SK-N-SH treated with all-trans-retinoic acid at 6 μM for 48 hours (cell line): ENCODE results near the gene AEBP2.
"Not testable (repeated sequence)": the region's sequence is repeated elsewhere in the genome, so short reads cannot be mapped to it uniquely, and the experiment has no call there.

Experiments used
- ATAC-seq: fragments of 200-7000 bp; cut with Tn5 transposase; 3 replicates; pipeline ENCODE4 v1.9.1; 2020; ENCODE audit warnings: mild to moderate bottlenecking, moderate library complexity
- CSDC2 ChIP-seq: fragments of 250-450 bp; sonication (Bioruptor Pico); IDR thresholded peaks from 2 replicates; pipeline ENCODE4 v1.5.0; 2020; ENCODE audit warnings: mild to moderate bottlenecking, moderate library complexity
- ESRRG ChIP-seq: fragments of 250-450 bp; sonication (Bioruptor Pico); IDR thresholded peaks from 2 replicates; pipeline ENCODE4 v1.6.1; 2021; ENCODE audit warnings: mild to moderate bottlenecking
- GLIS3 ChIP-seq: fragments of 250-450 bp; sonication (Bioruptor Pico); IDR thresholded peaks from 2 replicates; pipeline ENCODE4 v1.5.0; 2020; ENCODE audit warnings: mild to moderate bottlenecking, moderate library complexity
- ISL1 ChIP-seq: fragments of 250-450 bp; sonication (Bioruptor Pico); IDR thresholded peaks from 2 replicates; pipeline ENCODE4 v2.1.2; 2022; ENCODE audit warnings: mild to moderate bottlenecking, moderate library complexity
- OSR1 ChIP-seq: fragments of 250-450 bp; sonication (Bioruptor Pico); IDR thresholded peaks from 2 replicates; pipeline ENCODE4 v1.8.0; 2022; ENCODE audit warnings: moderate library complexity, mild to moderate bottlenecking, inconsistent platforms
- PPARA ChIP-seq: fragments of 250-450 bp; sonication (Bioruptor Pico); IDR thresholded peaks from 2 replicates; pipeline ENCODE4 v1.5.0; 2020; ENCODE audit warnings: mild to moderate bottlenecking, borderline replicate concordance
- SNAI2 ChIP-seq: fragments of 250-450 bp; sonication (Bioruptor Pico); IDR thresholded peaks from 2 replicates; pipeline ENCODE4 v1.5.0; 2020; ENCODE audit warnings: mild to moderate bottlenecking, moderate library complexity
- TCF4 ChIP-seq: fragments of 250-450 bp; sonication (Bioruptor Pico); IDR thresholded peaks from 2 replicates; pipeline ENCODE4 v1.8.0; 2021; ENCODE audit warnings: mild to moderate bottlenecking, moderate library complexity, borderline replicate concordance
- TOX ChIP-seq: fragments of 250-450 bp; sonication (Bioruptor Pico); IDR thresholded peaks from 2 replicates; pipeline ENCODE4 v1.8.0; 2021; ENCODE audit warnings: mild to moderate bottlenecking, moderate library complexity, borderline replicate concordance
- ZC3H10 ChIP-seq: fragments of 250-450 bp; sonication (Bioruptor Pico); IDR thresholded peaks from 2 replicates; pipeline ENCODE4 v1.5.1; 2021; ENCODE audit warnings: mild to moderate bottlenecking, moderate library complexity
- ZFP3 ChIP-seq: fragments of 250-450 bp; sonication (Bioruptor Pico); IDR thresholded peaks from 2 replicates; pipeline ENCODE4 v1.5.0; 2020; ENCODE audit warnings: mild to moderate bottlenecking, moderate library complexity
- ZFP30 ChIP-seq: fragments of 450-650 bp; formaldehyde crosslinking; IDR thresholded peaks from 2 replicates; pipeline ENCODE4 v1.5.0; 2022; ENCODE audit warnings: mild to moderate bottlenecking, moderate library complexity
- ZNF565 ChIP-seq: fragments of 450-650 bp; formaldehyde crosslinking; conservative IDR thresholded peaks from 2 replicates; pipeline ENCODE4 v1.5.0; 2020; ENCODE audit warnings: low read depth, mild to moderate bottlenecking, moderate library complexity
- TF ChIP-seq, protein P1 (sequence below): fragments of 250-450 bp; sonication (Bioruptor Pico); IDR thresholded peaks from 2 replicates; pipeline ENCODE4 v1.5.1; 2021; ENCODE audit warnings: mild to moderate bottlenecking, moderate library complexity
- TF ChIP-seq, protein P2 (sequence below): fragments of 250-450 bp; sonication (Bioruptor Pico); IDR thresholded peaks from 2 replicates; pipeline ENCODE4 v1.5.1; 2020; ENCODE audit warnings: low read depth, mild to moderate bottlenecking, moderate library complexity
- TF ChIP-seq, protein P3 (sequence below): fragments of 250-450 bp; sonication (Bioruptor Pico); IDR thresholded peaks from 2 replicates; pipeline ENCODE4 v1.5.0; 2020; ENCODE audit warnings: mild to moderate bottlenecking, moderate library complexity

AEBP2 gene, protein sequence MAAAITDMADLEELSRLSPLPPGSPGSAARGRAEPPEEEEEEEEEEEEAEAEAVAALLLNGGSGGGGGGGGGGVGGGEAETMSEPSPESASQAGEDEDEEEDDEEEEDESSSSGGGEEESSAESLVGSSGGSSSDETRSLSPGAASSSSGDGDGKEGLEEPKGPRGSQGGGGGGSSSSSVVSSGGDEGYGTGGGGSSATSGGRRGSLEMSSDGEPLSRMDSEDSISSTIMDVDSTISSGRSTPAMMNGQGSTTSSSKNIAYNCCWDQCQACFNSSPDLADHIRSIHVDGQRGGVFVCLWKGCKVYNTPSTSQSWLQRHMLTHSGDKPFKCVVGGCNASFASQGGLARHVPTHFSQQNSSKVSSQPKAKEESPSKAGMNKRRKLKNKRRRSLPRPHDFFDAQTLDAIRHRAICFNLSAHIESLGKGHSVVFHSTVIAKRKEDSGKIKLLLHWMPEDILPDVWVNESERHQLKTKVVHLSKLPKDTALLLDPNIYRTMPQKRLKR

DNA sequence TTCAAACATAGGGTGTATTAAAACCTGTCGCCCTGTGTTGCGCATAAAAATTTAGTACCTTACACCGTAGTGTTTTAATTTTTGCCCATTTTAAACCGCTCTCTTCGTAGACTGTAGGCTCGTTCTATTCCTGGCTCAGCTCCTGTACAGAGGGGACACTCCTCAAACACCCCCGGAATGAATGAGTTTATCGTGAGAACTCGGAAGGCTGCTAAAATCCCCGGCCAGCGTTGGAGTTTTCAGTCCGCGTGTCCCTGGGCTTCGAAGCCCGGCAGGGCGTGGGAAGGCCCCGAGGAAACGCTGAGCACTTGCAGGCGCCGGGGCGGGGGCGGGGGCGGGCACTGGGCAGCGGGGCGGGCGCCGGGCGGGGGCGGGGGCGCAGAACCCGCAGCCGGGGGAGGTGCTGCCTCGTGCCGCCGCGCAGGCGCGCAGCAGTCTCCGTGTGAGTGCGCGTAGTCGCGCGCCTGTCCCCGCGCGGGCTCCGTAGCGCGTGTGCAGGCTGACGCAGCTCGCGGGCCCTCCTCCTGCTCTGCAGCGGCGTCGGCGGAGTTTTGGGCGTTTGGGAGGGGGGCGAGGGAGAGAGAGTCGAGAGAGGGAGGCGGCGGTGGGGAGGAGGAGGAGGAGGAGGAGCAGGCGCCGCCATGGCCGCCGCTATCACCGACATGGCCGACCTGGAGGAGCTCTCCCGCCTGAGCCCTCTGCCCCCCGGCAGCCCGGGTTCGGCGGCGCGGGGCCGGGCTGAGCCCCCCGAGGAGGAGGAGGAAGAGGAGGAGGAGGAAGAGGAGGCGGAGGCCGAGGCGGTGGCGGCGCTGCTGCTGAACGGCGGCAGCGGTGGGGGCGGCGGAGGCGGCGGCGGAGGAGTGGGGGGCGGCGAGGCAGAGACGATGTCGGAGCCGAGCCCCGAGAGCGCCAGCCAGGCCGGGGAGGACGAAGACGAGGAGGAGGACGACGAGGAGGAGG is at the start of gene AEBP2:
Gene AEBP2, plus strand, starts transcription at position 434 of the 960 bp plus-strand sequence. Its CDS starts 208 bp downstream, at position 642.
- TF ChIP-seq ZFP3 (0 out of 2 replicates have a peak, but pooled peaks have one; percentile 29), CSDC2 (CRISPR knock-in tag) (0 out of 2 replicates have a peak, but pooled peaks have one; percentile 14), ZC3H10 (no peak), SNAI2 (0 out of 2 replicates have a peak, but pooled peaks have one; percentile 62), TOX (CRISPR knock-in tag) (no peak)
- peak; percentile 87 for ATAC-seq

DNA sequence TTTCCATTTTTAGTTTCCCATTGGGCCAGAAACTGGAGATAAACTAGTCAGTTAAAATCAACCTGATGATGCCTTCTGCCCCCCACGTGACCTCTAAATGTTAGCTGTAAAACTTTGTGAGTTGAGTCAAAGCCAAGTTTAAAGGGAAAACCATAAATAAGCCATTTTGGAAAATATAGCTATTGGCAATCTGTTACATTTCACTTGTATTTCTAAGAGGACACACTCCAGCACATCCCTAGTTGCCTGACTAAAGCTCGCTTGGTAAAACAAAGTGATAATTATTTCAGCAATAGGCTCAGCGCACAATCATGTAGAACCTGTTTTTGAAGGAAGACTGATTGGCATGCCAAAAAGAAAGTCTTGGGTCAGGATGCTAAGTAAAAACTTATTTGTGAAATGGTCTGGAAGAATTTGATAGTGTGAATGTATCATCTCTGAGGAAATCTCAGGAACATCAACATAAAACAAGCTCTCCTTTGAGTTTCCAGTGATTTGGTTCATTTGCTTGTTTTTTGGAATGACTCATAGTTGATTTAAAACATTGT is 49.2 kb upstream of the AEBP2 start:
- TF ChIP-seq ISL1 (CRISPR knock-in tag), result no peak
- TF ChIP-seq ZNF565 (CRISPR knock-in tag), result no peak
- TF ChIP-seq ZFP30 (CRISPR knock-in tag), result no peak
- no peak for TF ChIP-seq CSDC2 (CRISPR knock-in tag)
- peak; percentile 55 for ATAC-seq

DNA sequence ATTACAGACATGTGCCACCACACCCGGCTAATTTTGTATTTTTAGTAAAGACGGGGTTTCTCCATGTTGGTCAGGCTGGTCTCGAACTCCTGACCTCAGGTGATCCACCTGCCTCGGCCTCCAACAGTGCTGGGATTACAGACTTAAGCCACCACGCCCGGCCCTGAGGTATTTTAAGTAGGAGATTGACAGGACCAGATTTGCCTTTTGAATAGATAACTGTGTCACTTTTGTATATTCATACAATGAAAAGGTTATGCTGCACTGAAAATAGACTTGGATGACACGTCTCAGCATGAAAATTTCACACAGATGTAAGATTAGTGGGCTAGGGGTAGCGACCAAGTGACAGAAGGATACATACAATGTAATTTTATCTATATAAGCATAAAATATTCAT is 46.6 kb upstream of the AEBP2 start:
- ATAC-seq, result not testable (repeated sequence)

DNA sequence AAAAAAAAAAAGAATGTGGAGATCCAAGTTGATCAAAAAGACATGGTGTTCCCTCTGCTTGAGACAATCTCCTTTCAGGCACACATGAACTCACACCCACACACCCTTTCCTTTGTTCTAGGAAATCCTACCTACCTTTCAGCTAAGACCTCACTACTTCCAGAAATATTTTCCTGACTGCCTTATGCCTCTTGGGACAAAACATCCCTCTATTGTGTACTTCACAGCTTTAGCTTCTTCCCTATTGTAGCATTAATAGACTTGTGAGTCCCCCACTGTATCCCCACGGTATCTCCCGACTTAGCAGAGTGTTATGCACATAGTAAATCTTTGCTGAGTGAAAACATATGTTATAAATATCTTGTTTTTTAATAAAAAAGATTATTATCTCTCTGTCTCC is 44.9 kb upstream of the AEBP2 start:
- TF ChIP-seq CSDC2 (CRISPR knock-in tag) (no peak), TCF4 (CRISPR knock-in tag) (no peak), ZFP3 (no peak), ZC3H10 (no peak), ZNF565 (CRISPR knock-in tag) (no peak), PPARA (CRISPR knock-in tag) (no peak)
- TF ChIP-seq, protein P1, sequence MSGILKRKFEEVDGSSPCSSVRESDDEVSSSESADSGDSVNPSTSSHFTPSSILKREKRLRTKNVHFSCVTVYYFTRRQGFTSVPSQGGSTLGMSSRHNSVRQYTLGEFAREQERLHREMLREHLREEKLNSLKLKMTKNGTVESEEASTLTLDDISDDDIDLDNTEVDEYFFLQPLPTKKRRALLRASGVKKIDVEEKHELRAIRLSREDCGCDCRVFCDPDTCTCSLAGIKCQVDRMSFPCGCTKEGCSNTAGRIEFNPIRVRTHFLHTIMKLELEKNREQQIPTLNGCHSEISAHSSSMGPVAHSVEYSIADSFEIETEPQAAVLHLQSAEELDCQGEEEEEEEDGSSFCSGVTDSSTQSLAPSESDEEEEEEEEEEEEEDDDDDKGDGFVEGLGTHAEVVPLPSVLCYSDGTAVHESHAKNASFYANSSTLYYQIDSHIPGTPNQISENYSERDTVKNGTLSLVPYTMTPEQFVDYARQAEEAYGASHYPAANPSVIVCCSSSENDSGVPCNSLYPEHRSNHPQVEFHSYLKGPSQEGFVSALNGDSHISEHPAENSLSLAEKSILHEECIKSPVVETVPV (CRISPR knock-in tag), result no peak
- TF ChIP-seq, protein P2, sequence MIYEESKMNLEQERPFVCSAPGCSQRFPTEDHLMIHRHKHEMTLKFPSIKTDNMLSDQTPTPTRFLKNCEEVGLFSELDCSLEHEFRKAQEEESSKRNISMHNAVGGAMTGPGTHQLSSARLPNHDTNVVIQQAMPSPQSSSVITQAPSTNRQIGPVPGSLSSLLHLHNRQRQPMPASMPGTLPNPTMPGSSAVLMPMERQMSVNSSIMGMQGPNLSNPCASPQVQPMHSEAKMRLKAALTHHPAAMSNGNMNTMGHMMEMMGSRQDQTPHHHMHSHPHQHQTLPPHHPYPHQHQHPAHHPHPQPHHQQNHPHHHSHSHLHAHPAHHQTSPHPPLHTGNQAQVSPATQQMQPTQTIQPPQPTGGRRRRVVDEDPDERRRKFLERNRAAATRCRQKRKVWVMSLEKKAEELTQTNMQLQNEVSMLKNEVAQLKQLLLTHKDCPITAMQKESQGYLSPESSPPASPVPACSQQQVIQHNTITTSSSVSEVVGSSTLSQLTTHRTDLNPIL, result no peak
- TF ChIP-seq, protein P3, sequence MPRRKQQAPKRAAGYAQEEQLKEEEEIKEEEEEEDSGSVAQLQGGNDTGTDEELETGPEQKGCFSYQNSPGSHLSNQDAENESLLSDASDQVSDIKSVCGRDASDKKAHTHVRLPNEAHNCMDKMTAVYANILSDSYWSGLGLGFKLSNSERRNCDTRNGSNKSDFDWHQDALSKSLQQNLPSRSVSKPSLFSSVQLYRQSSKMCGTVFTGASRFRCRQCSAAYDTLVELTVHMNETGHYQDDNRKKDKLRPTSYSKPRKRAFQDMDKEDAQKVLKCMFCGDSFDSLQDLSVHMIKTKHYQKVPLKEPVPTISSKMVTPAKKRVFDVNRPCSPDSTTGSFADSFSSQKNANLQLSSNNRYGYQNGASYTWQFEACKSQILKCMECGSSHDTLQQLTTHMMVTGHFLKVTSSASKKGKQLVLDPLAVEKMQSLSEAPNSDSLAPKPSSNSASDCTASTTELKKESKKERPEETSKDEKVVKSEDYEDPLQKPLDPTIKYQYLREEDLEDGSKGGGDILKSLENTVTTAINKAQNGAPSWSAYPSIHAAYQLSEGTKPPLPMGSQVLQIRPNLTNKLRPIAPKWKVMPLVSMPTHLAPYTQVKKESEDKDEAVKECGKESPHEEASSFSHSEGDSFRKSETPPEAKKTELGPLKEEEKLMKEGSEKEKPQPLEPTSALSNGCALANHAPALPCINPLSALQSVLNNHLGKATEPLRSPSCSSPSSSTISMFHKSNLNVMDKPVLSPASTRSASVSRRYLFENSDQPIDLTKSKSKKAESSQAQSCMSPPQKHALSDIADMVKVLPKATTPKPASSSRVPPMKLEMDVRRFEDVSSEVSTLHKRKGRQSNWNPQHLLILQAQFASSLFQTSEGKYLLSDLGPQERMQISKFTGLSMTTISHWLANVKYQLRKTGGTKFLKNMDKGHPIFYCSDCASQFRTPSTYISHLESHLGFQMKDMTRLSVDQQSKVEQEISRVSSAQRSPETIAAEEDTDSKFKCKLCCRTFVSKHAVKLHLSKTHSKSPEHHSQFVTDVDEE (CRISPR knock-in tag), result no peak
- no peak for ATAC-seq

DNA sequence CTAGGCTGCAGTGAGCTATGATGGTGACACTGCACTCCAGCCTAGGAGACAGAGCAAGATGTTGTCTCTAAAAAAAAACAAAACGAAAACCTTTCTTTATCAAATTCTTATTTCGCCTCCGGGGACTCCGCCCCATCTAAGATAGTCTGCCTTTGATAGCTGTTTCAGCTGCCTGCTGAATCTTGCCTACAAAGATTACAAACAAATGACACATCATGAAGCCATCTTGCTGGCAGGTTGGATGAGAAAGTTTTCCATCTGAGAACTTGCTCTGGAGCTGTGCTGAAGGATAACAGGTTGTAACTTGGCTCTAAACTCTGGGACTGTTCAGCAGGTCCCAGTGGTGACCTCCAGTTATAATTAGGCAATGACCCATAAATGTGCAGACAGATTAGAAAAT is 41.8 kb upstream of the AEBP2 start:
- TF ChIP-seq TCF4 (CRISPR knock-in tag) (no peak), OSR1 (CRISPR knock-in tag) (no peak), GLIS3 (CRISPR knock-in tag) (no peak), ESRRG (no peak)
- ATAC-seq, result no peak
